Measurements from ENCODE around the gene CASS4.

GRCh38 chr20:56433880-56434255 is 21.8 kb downstream of the CASS4 start:
- no peak for TF ChIP-seq CTCF (IDR thresholded peaks at IDR 0.05)
- no peak for TF ChIP-seq EP300 (IDR thresholded peaks at IDR 0.05)
- no peak for TF ChIP-seq POLR2A (IDR thresholded peaks at IDR 0.05)

All from ovary (tissue), 3 donors.